UCSD-AML1 (cell line): ENCODE data around the gene ATP2C2.
"Not testable (repeated sequence)": the region's sequence is repeated elsewhere in the genome, so short reads cannot be mapped to it uniquely, and the experiment has no call there.

Experiments
- DNase-seq: peaks from one replicate; lab custom pipeline; 2025; ENCODE audit not compliant: unreplicated experiment; lab: John Stamatoyannopoulos, UW

Gene ATP2C2

DNA sequence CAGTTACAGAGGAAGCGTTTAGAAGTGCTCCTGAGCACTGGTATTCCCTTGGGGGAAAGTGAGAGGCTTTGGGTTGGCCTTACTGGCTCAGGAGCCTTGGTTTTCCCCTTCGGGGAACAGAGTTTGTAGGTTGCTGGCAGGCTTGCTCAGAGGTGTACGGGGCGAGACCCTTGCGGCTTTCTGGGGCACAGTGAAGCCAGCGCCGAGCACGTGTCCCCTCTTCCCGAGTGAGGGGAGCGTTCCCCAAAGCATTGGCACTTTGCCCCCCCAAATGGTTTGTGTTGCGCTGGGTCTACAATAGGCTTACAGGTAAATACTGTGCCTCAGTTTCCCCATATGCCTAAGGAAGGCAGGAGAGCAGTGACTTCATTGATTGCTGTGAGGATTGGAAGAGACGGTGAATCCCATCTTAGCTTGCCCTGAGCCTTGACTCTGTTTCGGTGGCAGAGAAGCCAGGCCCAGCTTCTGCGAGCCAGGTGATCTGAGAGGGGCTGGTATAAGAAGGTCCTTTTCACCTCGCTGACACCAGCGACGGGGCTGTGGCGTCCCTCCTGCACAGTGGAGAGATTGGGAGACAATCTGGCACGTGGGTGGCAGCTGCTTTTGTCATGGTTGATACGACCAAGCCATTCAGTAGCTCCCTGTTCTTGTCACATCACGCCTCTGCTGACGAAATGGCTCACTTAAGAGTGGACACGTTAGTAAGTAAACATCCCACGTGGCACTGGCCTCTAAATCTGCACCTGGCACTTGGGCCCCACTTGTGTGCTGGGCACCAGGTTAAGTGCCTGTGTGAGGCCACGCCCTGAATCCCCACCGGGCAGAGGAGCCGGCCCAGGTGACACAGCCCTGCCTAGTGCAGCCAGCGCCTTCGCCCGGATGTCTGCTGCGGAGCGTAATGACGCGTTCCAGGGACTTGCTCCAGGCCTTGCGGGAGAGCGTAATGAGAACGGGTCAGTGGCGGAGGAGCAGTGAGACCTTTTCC is 81.1 kb downstream of the ATP2C2 start:
- DNase-seq = no peak

- no peak for DNase-seq
Observed at GRCh38 chr16:84450176-84450865, 82.0 kb downstream of the ATP2C2 start.

DNA sequence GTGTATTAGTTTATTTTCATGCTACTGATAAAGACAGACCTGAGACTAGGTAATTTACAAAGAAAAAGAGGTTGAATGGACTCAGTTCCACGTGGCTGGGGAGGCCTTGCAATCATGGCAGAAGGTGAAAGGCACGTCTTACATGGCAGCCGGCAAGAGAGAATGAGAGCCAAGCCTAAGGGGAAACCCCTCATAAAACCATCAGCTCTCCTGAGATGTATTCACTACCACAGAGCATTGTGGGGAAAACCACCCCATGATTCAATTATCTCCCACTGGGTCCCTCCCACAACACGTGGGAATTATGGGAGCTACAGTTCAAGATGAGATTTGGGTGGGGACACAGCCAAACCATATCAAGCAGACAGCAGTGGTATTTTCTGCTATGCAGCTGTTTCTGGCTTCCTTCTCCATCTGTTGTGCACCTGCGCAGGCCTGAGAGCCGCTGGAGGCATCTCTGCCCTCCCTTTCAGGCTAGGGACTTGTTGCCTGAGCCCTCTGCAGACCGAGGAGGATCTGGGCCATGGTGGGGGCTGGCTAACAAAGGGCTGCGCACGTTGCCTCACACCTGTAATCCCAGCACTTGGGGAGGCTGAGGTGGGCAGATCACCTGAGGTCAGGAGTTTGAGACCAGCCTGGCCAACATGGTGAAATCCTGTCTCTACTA is 82.8 kb downstream of the ATP2C2 start:
- not testable (repeated sequence) for DNase-seq

DNA sequence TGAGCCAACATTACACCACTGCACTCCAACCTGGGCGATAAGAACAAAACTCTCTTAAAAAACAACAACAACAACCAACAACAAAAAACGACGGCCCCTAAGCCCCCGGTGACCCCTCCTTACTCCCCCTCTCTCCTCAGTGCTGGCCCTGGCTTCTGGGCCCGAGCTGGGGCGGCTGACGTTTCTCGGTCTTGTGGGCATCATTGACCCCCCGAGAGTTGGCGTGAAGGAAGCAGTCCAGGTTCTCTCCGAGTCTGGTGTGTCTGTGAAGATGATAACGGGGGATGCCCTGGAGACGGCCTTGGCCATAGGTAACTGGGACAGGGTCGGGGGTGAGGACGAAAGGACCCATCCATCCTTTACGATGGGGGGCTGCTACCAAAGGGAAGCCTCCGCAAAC is 83.4 kb downstream of the ATP2C2 start:
- DNase-seq = no peak

DNA sequence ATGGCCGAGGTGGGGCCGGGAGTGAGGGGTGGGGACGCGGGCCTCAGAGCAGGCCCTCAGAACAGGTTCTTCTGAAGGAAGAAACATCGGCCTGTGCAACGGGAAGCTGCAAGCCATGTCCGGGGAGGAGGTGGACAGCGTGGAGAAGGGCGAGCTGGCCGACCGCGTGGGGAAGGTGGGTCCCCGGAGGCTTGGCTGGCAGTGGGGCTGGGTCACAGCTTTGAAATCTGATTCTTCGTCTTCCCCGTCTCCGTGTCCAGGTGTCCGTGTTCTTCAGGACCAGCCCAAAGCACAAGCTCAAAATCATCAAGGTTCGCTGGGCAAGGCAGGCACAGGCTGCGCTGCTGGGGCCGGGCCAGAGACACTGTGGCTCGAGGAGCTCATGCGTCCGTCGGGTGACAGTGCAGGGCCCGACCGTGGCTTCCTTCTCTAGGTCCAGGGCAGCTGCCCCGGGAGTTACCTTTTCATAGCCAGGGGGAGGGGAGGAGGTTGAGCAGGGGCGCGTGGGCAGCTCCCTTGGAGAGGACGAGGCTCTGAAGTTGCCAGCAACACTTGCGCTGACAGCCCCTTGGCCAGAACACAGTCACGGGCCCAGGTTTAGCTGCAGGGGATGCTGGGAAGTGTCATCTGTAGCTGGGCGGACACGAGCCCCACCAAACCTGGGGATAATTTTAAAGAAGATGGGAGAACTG is 84.9 kb downstream of the ATP2C2 start:
- DNase-seq = no peak

- DNase-seq = no peak
Observed at GRCh38 chr16:84454611-84455010, 86.3 kb downstream of the ATP2C2 start.

- no peak for DNase-seq
Observed at GRCh38 chr16:84455031-84455430, 86.7 kb downstream of the ATP2C2 start.

DNA sequence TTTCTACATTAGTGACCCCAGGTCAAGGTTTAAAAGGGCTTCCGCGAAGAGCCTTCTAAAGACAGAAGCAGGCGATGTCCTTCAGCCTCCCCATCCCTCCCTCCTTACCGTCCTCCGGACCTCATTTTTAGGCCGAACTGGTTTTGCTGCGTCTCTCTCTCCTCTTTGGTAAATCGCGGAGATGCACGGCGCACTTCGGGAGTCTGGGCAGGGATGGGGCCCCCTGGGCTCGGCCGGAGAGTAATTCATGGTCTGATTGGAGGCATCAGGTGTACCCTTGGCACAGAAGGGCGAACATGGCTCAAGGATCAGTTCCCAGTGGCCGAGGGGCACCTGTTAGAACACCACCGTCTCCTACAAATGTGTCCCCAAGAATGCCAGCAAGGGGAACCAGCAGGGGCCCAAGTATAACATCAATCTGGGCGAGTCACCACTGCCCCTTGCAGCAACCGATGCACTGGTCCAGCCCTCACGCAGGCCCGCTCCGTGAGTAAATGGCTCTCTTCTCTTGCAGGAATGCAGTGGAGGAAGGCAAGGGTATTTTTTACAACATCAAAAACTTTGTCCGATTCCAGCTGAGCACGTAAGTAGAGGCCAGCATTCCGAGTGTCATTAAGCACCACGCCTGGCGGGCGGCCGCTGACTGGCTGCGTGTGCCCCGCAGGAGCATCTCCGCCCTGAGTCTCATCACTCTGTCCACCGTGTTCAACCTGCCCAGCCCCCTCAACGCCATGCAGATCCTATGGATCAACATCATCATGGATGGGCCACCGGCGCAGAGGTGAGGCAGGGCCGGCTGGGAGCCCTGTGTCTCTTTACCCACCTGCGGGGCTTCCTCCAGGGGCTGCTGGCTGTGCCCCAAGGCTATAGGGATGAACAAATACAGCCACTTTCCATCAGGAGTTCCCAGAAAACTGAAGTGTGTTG is 90.5 kb downstream of the ATP2C2 start:
- no peak for DNase-seq

GRCh38 chr16:84459533-84459894 is 91.2 kb downstream of the ATP2C2 start:
- no peak for DNase-seq

GRCh38 chr16:84459941-84460405 is 91.6 kb downstream of the ATP2C2 start:
- DNase-seq = no peak

- DNase-seq = no peak
Observed at GRCh38 chr16:84460406-84461028, 92.2 kb downstream of the ATP2C2 start.

DNA sequence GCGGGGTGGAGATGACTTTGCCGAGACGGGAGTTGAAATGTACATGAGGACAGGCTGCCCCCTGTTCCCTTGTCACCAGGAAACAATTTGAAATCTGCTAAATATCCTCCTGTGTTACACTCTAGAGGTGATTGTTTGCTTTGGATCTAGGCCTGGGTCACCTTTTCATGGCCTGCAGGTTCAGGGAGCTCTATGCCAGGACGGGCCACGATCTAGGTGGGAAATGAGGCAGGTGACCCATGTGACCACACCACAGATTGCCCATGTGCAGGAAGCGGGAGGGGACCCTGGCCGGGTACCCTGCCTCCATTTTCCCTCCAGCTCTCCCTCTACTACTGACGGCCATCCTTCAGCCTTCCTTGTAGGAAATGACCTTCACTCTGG is 92.7 kb downstream of the ATP2C2 start:
- DNase-seq = no peak

GRCh38 chr16:84461413-84462295 is 93.3 kb downstream of the ATP2C2 start:
- no peak for DNase-seq

DNA sequence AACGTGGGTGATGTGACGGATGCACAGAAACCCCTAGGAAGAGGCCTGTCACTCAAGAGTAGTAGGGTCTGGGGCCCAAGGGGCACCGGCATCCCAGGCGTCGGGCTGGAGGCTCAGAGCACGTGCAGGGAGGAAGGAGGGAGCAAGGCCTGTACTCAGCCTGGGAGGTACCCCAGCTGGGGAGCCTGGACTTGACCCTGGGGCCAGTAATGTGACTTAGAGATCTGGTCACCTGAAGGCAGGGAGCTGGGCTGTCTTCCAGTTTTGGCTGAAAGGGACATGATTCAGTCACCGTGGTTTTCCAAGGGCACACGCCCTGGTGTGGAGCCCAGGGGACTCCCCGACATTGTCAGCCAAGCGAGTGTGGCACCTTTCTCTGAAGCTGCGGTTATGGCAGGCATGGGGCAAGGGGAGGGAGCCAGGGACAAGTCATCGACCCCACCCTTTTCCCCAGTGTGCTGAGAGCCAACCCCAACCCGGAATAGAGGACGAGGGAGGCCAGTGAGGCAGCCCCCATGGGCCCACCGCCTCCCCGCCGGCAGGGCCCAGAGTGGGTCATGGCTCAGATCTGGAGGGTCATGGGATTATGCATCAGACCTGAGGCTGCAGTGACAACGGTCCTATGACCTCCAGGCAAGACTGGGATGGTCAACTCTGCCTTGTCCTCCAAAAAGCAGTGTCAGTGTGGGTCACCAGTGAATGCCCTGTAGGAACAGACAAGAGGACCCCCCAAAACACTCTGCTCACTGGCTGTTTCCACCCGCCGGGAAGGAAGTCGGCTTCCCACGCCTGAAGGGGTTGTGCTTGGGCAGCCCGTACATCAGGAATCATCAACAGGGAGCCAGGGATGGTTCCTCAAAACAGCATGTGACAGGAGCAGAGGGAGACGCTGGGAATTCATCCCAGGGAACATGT is 94.2 kb downstream of the ATP2C2 start:
- no peak for DNase-seq

GRCh38 chr16:84463221-84463620 is 94.9 kb downstream of the ATP2C2 start:
- no peak for DNase-seq

DNA sequence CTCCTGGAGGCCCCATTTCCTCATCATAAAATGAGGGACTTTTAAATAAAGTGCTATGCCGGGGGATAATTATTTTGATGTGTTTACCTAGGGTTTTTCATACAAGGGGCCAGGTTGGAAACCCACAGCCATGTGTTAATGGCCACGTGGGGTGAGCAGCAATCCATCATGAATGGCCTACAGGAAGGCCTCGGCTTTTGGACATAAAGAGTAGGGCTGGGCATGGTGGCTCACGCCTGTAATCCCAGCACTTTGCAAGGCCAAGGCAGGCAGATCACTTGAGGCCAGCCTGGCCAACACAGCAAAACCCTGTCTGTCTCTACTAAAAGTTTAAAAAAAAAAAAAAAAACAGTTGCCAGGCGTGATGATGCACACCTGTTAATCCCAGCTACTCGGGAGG is 95.8 kb downstream of the ATP2C2 start:
- no peak for DNase-seq

GRCh38 chr16:84465154-84465553 is 96.8 kb downstream of the ATP2C2 start:
- no peak for DNase-seq

- no peak for DNase-seq
Observed at GRCh38 chr16:84466692-84467091, 98.4 kb downstream of the ATP2C2 start.
